Fibroblast of the conjunctiva (primary cell): ENCODE measurements around the gene B3GALT4.

ENCODE experiments used
- DNase-seq: peaks from one replicate; pipeline ENCODE4 v3.0.0-alpha.2; 2010; ENCODE audit warnings: low read depth

B3GALT4 gene

GRCh38 chr6:33315793-33316602 lies 39.1 kb downstream of the B3GALT4 start:
- no peak for DNase-seq

GRCh38 chr6:33316603-33317418 lies 39.9 kb downstream of the B3GALT4 start:
- DNase-seq, result no peak

GRCh38 chr6:33317419-33317668 lies 40.4 kb downstream of the B3GALT4 start:
- no peak for DNase-seq

GRCh38 chr6:33317669-33318425 lies 40.9 kb downstream of the B3GALT4 start, which contains the start of gene ZBTB22:
ZBTB22 (minus strand) TSS chr6:33317744; CDS start chr6:33316916, 828 bp downstream.
- DNase-seq, result peak; percentile 98

- DNase-seq, result no peak
Measured at GRCh38 chr6:33318426-33319073, 41.6 kb downstream of the B3GALT4 start.

GRCh38 chr6:33319939-33320314 lies 43.0 kb downstream of the B3GALT4 start:
- DNase-seq, result no peak

- DNase-seq, result peak; percentile 74
Measured at GRCh38 chr6:33320315-33321181, 43.6 kb downstream of the B3GALT4 start.

GRCh38 chr6:33321227-33321626 lies 44.3 kb downstream of the B3GALT4 start:
- DNase-seq, result no peak

GRCh38 chr6:33323623-33323948 lies 46.7 kb downstream of the B3GALT4 start:
- no peak for DNase-seq

- DNase-seq, result no peak
Measured at GRCh38 chr6:33324125-33324524, 47.2 kb downstream of the B3GALT4 start.
